Measurements from ENCODE around the gene ALKBH8.
A peak's percentile ranks its signal among the peaks of the same experiment; 100 is the strongest.
"Not testable (repeated sequence)": the region's sequence is repeated elsewhere in the genome, so short reads cannot be mapped to it uniquely, and the experiment has no call there.

ALKBH8 gene

GRCh38 chr11:107576497-107577345, 11.2 kb upstream of the ALKBH8 start:
- H3K4me3 ChIP-seq (ENCODE audit: low read depth, low read length) = not testable (repeated sequence)
- TF ChIP-seq CTCF (conservative IDR thresholded peaks at IDR 0.05; ENCODE audit: low read depth, low read length) = peak; percentile 81
- DNase-seq (ENCODE audit: low read depth) = peak; percentile 71

DNA sequence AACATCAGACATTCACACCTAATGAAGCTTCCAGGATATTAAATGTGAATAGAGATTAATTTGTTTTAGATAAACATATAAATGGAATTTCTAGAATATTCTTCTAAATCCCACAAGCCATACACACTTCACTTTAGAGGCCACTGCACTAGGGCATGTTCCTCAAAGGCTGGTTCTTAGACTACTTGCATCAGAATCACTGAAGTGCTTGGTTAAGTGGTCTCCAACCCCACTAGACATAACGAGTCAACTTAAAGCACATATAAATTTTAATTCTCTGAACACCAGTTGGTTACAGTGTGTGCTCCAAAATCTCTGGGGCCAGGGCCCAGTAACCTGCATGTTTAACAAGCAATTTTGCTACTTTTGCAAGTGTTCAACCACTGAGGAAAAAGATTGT, 7.9 kb upstream of the ALKBH8 start:
- TF ChIP-seq CTCF (conservative IDR thresholded peaks at IDR 0.05; ENCODE audit: low read depth, low read length) = no peak
- DNase-seq (ENCODE audit: low read depth) = no peak

GRCh38 chr11:107570015-107570414, 4.5 kb upstream of the ALKBH8 start:
- no peak for TF ChIP-seq CTCF (conservative IDR thresholded peaks at IDR 0.05; ENCODE audit: low read depth, low read length)
- no peak for DNase-seq (ENCODE audit: low read depth)
- H3K4me3 ChIP-seq (ENCODE audit: low read depth, low read length) = no peak overlapping the region

More for the DNA sequence above, 7.9 kb upstream of the ALKBH8 start:
- H3K4me3 ChIP-seq (ENCODE audit: low read depth, low read length) = no peak overlapping the region

GRCh38 chr11:107567739-107568335, 2.3 kb upstream of the ALKBH8 start:
- no peak for DNase-seq (ENCODE audit: low read depth)
- no peak for TF ChIP-seq CTCF (conservative IDR thresholded peaks at IDR 0.05; ENCODE audit: low read depth, low read length)
- H3K4me3 ChIP-seq (ENCODE audit: low read depth, low read length) = no peak overlapping the region

- H3K4me3 ChIP-seq (ENCODE audit: low read depth, low read length) = no peak overlapping the region
- DNase-seq (ENCODE audit: low read depth) = no peak
- TF ChIP-seq CTCF (conservative IDR thresholded peaks at IDR 0.05; ENCODE audit: low read depth, low read length) = no peak
These were observed 1.0 kb upstream of the ALKBH8 start for GRCh38 chr11:107566569-107566968.

DNA sequence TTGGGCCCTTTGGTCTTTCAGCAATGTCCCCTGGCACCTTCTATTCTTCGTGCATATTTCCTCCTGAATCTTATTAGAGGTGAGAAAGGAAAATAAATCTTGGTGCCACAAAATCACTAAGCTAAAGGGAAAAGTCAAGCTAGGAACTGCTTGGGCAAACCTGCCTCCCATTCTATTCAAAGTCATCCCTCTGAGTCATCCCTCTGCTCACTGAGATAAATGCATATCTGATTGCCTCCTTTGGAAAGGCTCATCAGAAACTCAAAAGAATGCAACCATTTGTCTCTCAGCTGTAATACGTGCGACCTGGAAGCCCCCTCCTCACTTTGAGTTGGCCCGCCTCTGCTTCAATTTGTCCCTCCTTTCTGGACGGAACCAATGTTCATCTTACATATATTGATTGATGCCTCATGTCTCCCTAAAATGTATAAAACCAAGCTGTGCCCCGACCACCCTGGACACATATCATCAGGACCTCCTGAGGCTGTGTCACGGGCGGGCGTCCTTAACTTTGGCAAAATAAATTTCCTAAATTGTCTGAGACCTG, 493 bp upstream of the ALKBH8 start:
- H3K4me3 ChIP-seq (ENCODE audit: low read depth, low read length) = peak overlapping the region; percentile 96
- not testable (repeated sequence) for DNase-seq (ENCODE audit: low read depth)

GRCh38 chr11:107564877-107565218, 687 bp downstream of the ALKBH8 start:
- H3K4me3 ChIP-seq (ENCODE audit: low read depth, low read length) = peak overlapping the region; percentile 96
- no peak for TF ChIP-seq CTCF (conservative IDR thresholded peaks at IDR 0.05; ENCODE audit: low read depth, low read length)
- no peak for DNase-seq (ENCODE audit: low read depth)

All from choroid plexus epithelial cell (primary cell).